WTC11 (cell line): ENCODE measurements around the gene STARD13. TPM values are rescaled to one million over a fixed set of nuclear protein-coding genes. Genes with fewer than 3 reads are reported as not detected.

Experiments
- ATAC-seq: fragments of 200-7000 bp; cut with Tn5 transposase; 2 replicates; pipeline ENCODE4 v1.10.0; 2021; ENCODE audit warnings: mild to moderate bottlenecking, moderate library complexity
- CTCF ChIA-PET: fragments of 300-600 bp; sonication (Branson Sonifier 250); formaldehyde crosslinking; loops from one replicate; lab custom pipeline; 2021; ENCODE audit warnings: antibody characterized with exemption; lab: Charles Lee
- POLR2A ChIA-PET: fragments of 350-600 bp; sonication (Branson Sonifier 250); formaldehyde crosslinking; loops from one replicate; lab custom pipeline; 2021; ENCODE audit warnings: antibody characterized with exemption; lab: Charles Lee
- DNase-seq: peaks from one replicate; pipeline ENCODE4 v3.0.0; 2021; ENCODE audit warnings: low spot score
- H3K27ac Mint-ChIP-seq: 2 replicates; pipeline ENCODE4 v1.8.0; 2021; ENCODE audit warnings: mixed read lengths
- H3K27me3 Mint-ChIP-seq: 2 replicates; pipeline ENCODE4 v1.8.0; 2021; ENCODE audit warnings: low read depth, mild to moderate bottlenecking, moderate library complexity, mixed read lengths
- H3K36me3 Mint-ChIP-seq: 2 replicates; pipeline ENCODE4 v1.8.0; 2021; ENCODE audit warnings: mixed read lengths
- H3K4me1 Mint-ChIP-seq: 2 replicates; pipeline ENCODE4 v1.8.0; 2022; ENCODE audit warnings: mixed read lengths
- H3K4me3 Mint-ChIP-seq: 2 replicates; pipeline ENCODE4 v1.8.0; 2021; ENCODE audit warnings: mild to moderate bottlenecking, moderate library complexity, mixed read lengths
- H3K9me3 Mint-ChIP-seq: 2 replicates; pipeline ENCODE4 v1.8.0; 2021; ENCODE audit warnings: mixed read lengths
- AFF4 ChIP-seq: sonication (generic); formaldehyde crosslinking; IDR thresholded peaks from 2 replicates; pipeline ENCODE4 v1.8.1; 2023; ENCODE audit warnings: mild to moderate bottlenecking, missing genetic modification reagents, borderline replicate concordance
- ATF3 ChIP-seq: sonication (generic); formaldehyde crosslinking; conservative IDR thresholded peaks from 2 replicates; pipeline ENCODE4 v1.8.1; 2022; ENCODE audit warnings: mild to moderate bottlenecking, missing genetic modification reagents
- JUN ChIP-seq: sonication (generic); formaldehyde crosslinking; IDR thresholded peaks from 2 replicates; pipeline ENCODE4 v1.8.0; 2023; ENCODE audit warnings: mild to moderate bottlenecking, missing genetic modification reagents
- MAX ChIP-seq: sonication (generic); formaldehyde crosslinking; IDR thresholded peaks from 2 replicates; pipeline ENCODE4 v1.8.0; 2022; ENCODE audit warnings: mild to moderate bottlenecking, missing genetic modification reagents
- NFE2L1 ChIP-seq: sonication (generic); formaldehyde crosslinking; IDR thresholded peaks from 2 replicates; pipeline ENCODE4 v1.8.1; 2023; ENCODE audit warnings: missing genetic modification reagents
- NR1H2 ChIP-seq: sonication (generic); formaldehyde crosslinking; IDR thresholded peaks from 2 replicates; pipeline ENCODE4 v1.9.0; 2021; ENCODE audit warnings: mild to moderate bottlenecking, moderate library complexity, missing genetic modification reagents
- NR3C1 ChIP-seq: sonication (generic); formaldehyde crosslinking; conservative IDR thresholded peaks from 2 replicates; pipeline ENCODE4 v1.8.1; 2023; ENCODE audit warnings: low read depth, mild to moderate bottlenecking, missing genetic modification reagents
- OVOL2 ChIP-seq: fragments of 250-450 bp; sonication (Bioruptor Pico); IDR thresholded peaks from 2 replicates; pipeline ENCODE4 v1.9.0; 2021; ENCODE audit warnings: mild to moderate bottlenecking, borderline replicate concordance
- SOX15 ChIP-seq: fragments of 250-450 bp; sonication (Bioruptor Pico); IDR thresholded peaks from 2 replicates; pipeline ENCODE4 v1.9.0; 2021; ENCODE audit warnings: mild to moderate bottlenecking
- TP53 ChIP-seq: sonication (generic); formaldehyde crosslinking; IDR thresholded peaks from 2 replicates; pipeline ENCODE4 v1.8.1; 2023; ENCODE audit warnings: mild to moderate bottlenecking, missing genetic modification reagents
- ZMAT4 ChIP-seq: fragments of 250-450 bp; sonication (Bioruptor Pico); IDR thresholded peaks from 2 replicates; pipeline ENCODE4 v1.9.0; 2021; ENCODE audit warnings: mild to moderate bottlenecking
- ZNF396 ChIP-seq: fragments of 250-450 bp; sonication (Bioruptor Pico); IDR thresholded peaks from 2 replicates; pipeline ENCODE4 v1.8.0; 2021; ENCODE audit warnings: mild to moderate bottlenecking, moderate library complexity, borderline replicate concordance
- total RNA-seq: library from RNA; stranded (reverse); gene quantifications from 3 replicates; pipeline ENCODE4 v1.2.3, GENCODE V29; 2021
- TF ChIP-seq, protein P1 (sequence below): sonication (generic); formaldehyde crosslinking; IDR thresholded peaks from 2 replicates; pipeline ENCODE4 v1.8.1; 2023; ENCODE audit warnings: mild to moderate bottlenecking, missing genetic modification reagents, moderate library complexity
- TF ChIP-seq, protein P2 (sequence below): fragments of 250-450 bp; sonication (Bioruptor Pico); IDR thresholded peaks from 2 replicates; pipeline ENCODE4 v1.8.0; 2021; ENCODE audit warnings: mild to moderate bottlenecking
- TF ChIP-seq, protein P3 (sequence below): sonication (generic); formaldehyde crosslinking; IDR thresholded peaks from 2 replicates; pipeline ENCODE4 v1.8.0; 2023; ENCODE audit warnings: missing genetic modification reagents
- TF ChIP-seq, protein P4 (sequence below): sonication (generic); formaldehyde crosslinking; IDR thresholded peaks from 2 replicates; pipeline ENCODE4 v1.8.0; 2022; ENCODE audit warnings: missing genetic modification reagents
- TF ChIP-seq, protein P5 (sequence below): sonication (generic); formaldehyde crosslinking; IDR thresholded peaks from 2 replicates; pipeline ENCODE4 v1.8.1; 2023; ENCODE audit warnings: mild to moderate bottlenecking, missing genetic modification reagents

The STARD13 gene
- total RNA-seq, 1 experiment from 2014 or later = 4.4 TPM

- no peak for TF ChIP-seq AFF4
- TF ChIP-seq, all 79 proteins: peak for 0
These were observed 40.7 kb upstream of the STARD13 start (continued) for GRCh38 chr13:33326246-33326645.

- Mint-ChIP-seq H3K4me1 (peaks cover 25% of the 10 kb centered on the region), H3K27me3 (no peaks in the 10 kb centered on the region), H3K27ac (no peak overlapping the region), H3K4me3 (no peak overlapping the region), H3K36me3 (no peaks in the 10 kb centered on the region), H3K9me3 (peaks cover 2% of the 10 kb centered on the region; the same call in 1 of the 2 replicates)
- ATAC-seq (no peak), DNase-seq (no peak)
- TF ChIP-seq ZNF396 (CRISPR knock-in tag) (no peak), JUN (CRISPR knock-in tag) (no peak)
- TF ChIP-seq, protein P1, sequence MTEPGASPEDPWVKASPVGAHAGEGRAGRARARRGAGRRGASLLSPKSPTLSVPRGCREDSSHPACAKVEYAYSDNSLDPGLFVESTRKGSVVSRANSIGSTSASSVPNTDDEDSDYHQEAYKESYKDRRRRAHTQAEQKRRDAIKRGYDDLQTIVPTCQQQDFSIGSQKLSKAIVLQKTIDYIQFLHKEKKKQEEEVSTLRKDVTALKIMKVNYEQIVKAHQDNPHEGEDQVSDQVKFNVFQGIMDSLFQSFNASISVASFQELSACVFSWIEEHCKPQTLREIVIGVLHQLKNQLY = no peak
- CTCF ChIA-PET = no interaction called here
- POLR2A ChIA-PET = no interaction called here
These were observed 38.4 kb upstream of the STARD13 start for GRCh38 chr13:33323801-33324510.

DNA sequence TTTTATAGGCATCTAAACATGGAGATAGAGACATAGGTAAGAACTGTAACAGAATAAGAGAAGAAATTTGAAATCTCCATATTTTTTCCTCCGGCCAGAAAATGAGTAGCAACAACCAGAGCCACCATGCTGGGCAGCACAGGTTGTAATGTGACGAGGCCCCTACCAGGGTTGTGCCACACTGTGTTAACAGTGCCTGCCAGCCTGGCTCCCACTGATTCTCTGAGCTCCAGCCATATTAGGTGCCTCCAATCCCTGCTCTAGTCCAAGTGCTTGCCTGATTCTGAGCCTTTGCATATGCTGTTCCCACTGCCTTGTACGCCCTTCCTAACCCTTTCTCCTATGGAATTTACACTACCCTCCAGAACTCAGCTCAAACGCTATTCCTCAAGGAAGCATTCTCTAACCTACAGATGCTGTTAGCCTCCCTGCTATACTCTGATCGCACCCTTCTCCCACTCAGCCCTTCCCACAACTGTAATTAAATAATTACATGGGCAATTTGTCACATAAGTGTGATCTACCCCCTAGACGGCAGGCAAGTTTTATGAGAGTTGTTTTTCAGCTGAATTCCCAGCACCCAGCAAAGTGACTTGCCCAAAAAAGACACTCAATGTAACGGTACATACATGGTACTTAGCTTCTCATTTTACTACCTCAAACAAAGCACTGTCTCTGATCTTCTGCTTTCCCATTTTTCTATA, 37.6 kb upstream of the STARD13 start:
- no peak overlapping the region for H3K27ac Mint-ChIP-seq
- POLR2A ChIA-PET = no interaction called here
- no peaks in the 10 kb centered on the region for H3K36me3 Mint-ChIP-seq
- DNase-seq (no peak), ATAC-seq (no peak)
- no peaks in the 10 kb centered on the region for H3K27me3 Mint-ChIP-seq
- no peak overlapping the region for H3K4me3 Mint-ChIP-seq
- no peak for TF ChIP-seq NR3C1 (CRISPR knock-in tag)
- TF ChIP-seq ATF3 (CRISPR knock-in tag) = no peak
- TF ChIP-seq, protein P2, sequence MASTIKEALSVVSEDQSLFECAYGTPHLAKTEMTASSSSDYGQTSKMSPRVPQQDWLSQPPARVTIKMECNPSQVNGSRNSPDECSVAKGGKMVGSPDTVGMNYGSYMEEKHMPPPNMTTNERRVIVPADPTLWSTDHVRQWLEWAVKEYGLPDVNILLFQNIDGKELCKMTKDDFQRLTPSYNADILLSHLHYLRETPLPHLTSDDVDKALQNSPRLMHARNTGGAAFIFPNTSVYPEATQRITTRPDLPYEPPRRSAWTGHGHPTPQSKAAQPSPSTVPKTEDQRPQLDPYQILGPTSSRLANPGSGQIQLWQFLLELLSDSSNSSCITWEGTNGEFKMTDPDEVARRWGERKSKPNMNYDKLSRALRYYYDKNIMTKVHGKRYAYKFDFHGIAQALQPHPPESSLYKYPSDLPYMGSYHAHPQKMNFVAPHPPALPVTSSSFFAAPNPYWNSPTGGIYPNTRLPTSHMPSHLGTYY (CRISPR knock-in tag) = no peak
- TF ChIP-seq OVOL2 (CRISPR knock-in tag) = no peak
- TF ChIP-seq, protein P3, sequence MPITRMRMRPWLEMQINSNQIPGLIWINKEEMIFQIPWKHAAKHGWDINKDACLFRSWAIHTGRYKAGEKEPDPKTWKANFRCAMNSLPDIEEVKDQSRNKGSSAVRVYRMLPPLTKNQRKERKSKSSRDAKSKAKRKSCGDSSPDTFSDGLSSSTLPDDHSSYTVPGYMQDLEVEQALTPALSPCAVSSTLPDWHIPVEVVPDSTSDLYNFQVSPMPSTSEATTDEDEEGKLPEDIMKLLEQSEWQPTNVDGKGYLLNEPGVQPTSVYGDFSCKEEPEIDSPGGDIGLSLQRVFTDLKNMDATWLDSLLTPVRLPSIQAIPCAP (CRISPR knock-in tag) = no peak
- TF ChIP-seq MAX (CRISPR knock-in tag) = no peak
- TF ChIP-seq, protein P4, sequence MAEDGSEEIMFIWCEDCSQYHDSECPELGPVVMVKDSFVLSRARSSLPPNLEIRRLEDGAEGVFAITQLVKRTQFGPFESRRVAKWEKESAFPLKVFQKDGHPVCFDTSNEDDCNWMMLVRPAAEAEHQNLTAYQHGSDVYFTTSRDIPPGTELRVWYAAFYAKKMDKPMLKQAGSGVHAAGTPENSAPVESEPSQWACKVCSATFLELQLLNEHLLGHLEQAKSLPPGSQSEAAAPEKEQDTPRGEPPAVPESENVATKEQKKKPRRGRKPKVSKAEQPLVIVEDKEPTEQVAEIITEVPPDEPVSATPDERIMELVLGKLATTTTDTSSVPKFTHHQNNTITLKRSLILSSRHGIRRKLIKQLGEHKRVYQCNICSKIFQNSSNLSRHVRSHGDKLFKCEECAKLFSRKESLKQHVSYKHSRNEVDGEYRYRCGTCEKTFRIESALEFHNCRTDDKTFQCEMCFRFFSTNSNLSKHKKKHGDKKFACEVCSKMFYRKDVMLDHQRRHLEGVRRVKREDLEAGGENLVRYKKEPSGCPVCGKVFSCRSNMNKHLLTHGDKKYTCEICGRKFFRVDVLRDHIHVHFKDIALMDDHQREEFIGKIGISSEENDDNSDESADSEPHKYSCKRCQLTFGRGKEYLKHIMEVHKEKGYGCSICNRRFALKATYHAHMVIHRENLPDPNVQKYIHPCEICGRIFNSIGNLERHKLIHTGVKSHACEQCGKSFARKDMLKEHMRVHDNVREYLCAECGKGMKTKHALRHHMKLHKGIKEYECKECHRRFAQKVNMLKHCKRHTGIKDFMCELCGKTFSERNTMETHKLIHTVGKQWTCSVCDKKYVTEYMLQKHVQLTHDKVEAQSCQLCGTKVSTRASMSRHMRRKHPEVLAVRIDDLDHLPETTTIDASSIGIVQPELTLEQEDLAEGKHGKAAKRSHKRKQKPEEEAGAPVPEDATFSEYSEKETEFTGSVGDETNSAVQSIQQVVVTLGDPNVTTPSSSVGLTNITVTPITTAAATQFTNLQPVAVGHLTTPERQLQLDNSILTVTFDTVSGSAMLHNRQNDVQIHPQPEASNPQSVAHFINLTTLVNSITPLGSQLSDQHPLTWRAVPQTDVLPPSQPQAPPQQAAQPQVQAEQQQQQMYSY (CRISPR knock-in tag) = no peak
- no peak for TF ChIP-seq NR1H2 (CRISPR knock-in tag)
- no peak for TF ChIP-seq SOX15
- TF ChIP-seq NFE2L1 (CRISPR knock-in tag) = no peak
- TF ChIP-seq, protein P5, sequence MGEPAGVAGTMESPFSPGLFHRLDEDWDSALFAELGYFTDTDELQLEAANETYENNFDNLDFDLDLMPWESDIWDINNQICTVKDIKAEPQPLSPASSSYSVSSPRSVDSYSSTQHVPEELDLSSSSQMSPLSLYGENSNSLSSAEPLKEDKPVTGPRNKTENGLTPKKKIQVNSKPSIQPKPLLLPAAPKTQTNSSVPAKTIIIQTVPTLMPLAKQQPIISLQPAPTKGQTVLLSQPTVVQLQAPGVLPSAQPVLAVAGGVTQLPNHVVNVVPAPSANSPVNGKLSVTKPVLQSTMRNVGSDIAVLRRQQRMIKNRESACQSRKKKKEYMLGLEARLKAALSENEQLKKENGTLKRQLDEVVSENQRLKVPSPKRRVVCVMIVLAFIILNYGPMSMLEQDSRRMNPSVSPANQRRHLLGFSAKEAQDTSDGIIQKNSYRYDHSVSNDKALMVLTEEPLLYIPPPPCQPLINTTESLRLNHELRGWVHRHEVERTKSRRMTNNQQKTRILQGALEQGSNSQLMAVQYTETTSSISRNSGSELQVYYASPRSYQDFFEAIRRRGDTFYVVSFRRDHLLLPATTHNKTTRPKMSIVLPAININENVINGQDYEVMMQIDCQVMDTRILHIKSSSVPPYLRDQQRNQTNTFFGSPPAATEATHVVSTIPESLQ = no peak
- no peak for TF ChIP-seq ZMAT4 (CRISPR knock-in tag)
- TF ChIP-seq TP53 (CRISPR knock-in tag) = no peak
- peaks cover 9% of the 10 kb centered on the region; the same call in 1 of the 2 replicates for H3K9me3 Mint-ChIP-seq
- peaks cover 20% of the 10 kb centered on the region for H3K4me1 Mint-ChIP-seq
- CTCF ChIA-PET = interaction anchor here (0.6 kb wide), 1 partner anchor 9 kb away, joined by 3 read pairs; no protein-coding TSS in a partner anchor
